B cell (primary cell): ENCODE data around the gene IQCC. TPM values are rescaled to one million over a fixed set of nuclear protein-coding genes. Genes with fewer than 3 reads are reported as not detected.
"Not testable (repeated sequence)": the region's sequence is repeated elsewhere in the genome, so short reads cannot be mapped to it uniquely, and the experiment has no call there.

Source experiments
- ATAC-seq: fragments of 200-7000 bp; cut with Tn5 transposase; one replicate; pipeline ENCODE4 v1.10.0; 2021; ENCODE audit warnings: low read depth, mild to moderate bottlenecking, moderate number of reproducible peaks, moderate library complexity
- CTCF ChIA-PET: fragments of 350-600 bp; sonication (Branson Sonifier 250); formaldehyde crosslinking; loops from one replicate; lab custom pipeline; 2021; ENCODE audit warnings: antibody characterized with exemption, inconsistent platforms; lab: Charles Lee
- POLR2A ChIA-PET: fragments of 350-600 bp; sonication (Branson Sonifier 250); formaldehyde crosslinking; loops from one replicate; lab custom pipeline; 2021; ENCODE audit warnings: antibody characterized with exemption; lab: Charles Lee
- DNase-seq: peaks from one replicate; pipeline ENCODE4 v3.0.0; 2013
- H2AFZ ChIP-seq: 2 replicates; pipeline ENCODE4 v1.6.1; 2012; ENCODE audit warnings: mild to moderate bottlenecking, low read depth, low read length; ENCODE audit not compliant: insufficient read depth, poor library complexity, severe bottlenecking
- H3K27ac ChIP-seq, 2 donors: 1 replicate in 1 of 2; 2 replicates in 1 of 2; pipeline ENCODE4 v1.5.1; 2012 to 2013; ENCODE audit warnings: low read length in 2 of 2, mild to moderate bottlenecking in 2 of 2, moderate library complexity in 1 of 2
- H3K27me3 ChIP-seq, 4 experiments: fragments of 200-600 bp in 1 of 4; sonication (generic) in 1 of 4; replicated peaks in 1 of 4; 1 replicate in 2 of 4; 2 replicates in 2 of 4; pipeline versions ENCODE4 v1.6.1 to v1.7.0; 2013 to 2016; ENCODE audit warnings: low read length in 3 of 4, mild to moderate bottlenecking in 2 of 4, mixed read lengths in 1 of 4, moderate library complexity in 1 of 4; ENCODE audit not compliant: insufficient read depth in 4 of 4, control insufficient read depth in 3 of 4; ENCODE audit errors: control extremely low read depth in 1 of 4
- H3K36me3 ChIP-seq, 2 experiments: replicated peaks in 1 of 2; 1 replicate in 1 of 2; 2 replicates in 1 of 2; pipeline versions ENCODE4 v1.6.1 to v1.7.1; 2013; ENCODE audit warnings: low read length in 1 of 2; ENCODE audit not compliant: insufficient read depth in 2 of 2, control insufficient read depth in 1 of 2; ENCODE audit errors: control extremely low read depth in 1 of 2, extremely low read depth in 1 of 2
- H3K4me1 ChIP-seq, 2 donors: fragments of 200-600 bp in 1 of 2; sonication (generic) in 1 of 2; 1 replicate in 1 of 2; 2 replicates in 1 of 2; pipeline versions ENCODE4 v1.5.1 to v1.6.1; 2013 to 2017; ENCODE audit warnings: low read length in 2 of 2; ENCODE audit not compliant: control insufficient read depth in 2 of 2, insufficient read depth in 2 of 2
- H3K4me2 ChIP-seq: replicated peaks from 2 replicates; pipeline ENCODE3; 2012; ENCODE audit warnings: mild to moderate bottlenecking, low read depth, low read length; ENCODE audit not compliant: poor library complexity, severe bottlenecking
- H3K4me3 ChIP-seq, 5 experiments: fragments of 200-600 bp in 1 of 5; sonication (generic) in 1 of 5; 1 replicate in 3 of 5; 2 replicates in 2 of 5; pipeline versions ENCODE4 v1.5.1 to v1.7.0; 2011 to 2016; ENCODE audit warnings: low read length in 4 of 5, mild to moderate bottlenecking in 4 of 5, low read depth in 2 of 5, control low read depth in 1 of 5, moderate library complexity in 1 of 5; ENCODE audit not compliant: insufficient read depth in 1 of 5; ENCODE audit errors: control extremely low read depth in 1 of 5, extremely low read depth in 1 of 5
- H3K79me2 ChIP-seq: fragments of 200-600 bp; sonication (generic); one replicate; pipeline ENCODE4 v1.6.0; 2016; ENCODE audit warnings: low read length; ENCODE audit not compliant: control insufficient read depth, insufficient read depth
- H3K9ac ChIP-seq: fragments of 200-600 bp; sonication (generic); 2 replicates; pipeline ENCODE4 v1.6.1; 2017; ENCODE audit warnings: mild to moderate bottlenecking, low read length, moderate library complexity
- H3K9me3 ChIP-seq, 3 donors: one replicate each; pipeline versions ENCODE4 v1.6.1 to v1.7.1; 2013; ENCODE audit warnings: low read length in 2 of 3; ENCODE audit not compliant: control insufficient read depth in 2 of 3, insufficient read depth in 1 of 3; ENCODE audit errors: control extremely low read depth in 1 of 3
- H4K20me1 ChIP-seq: 2 replicates; pipeline ENCODE4 v1.6.0; 2012; ENCODE audit warnings: mild to moderate bottlenecking, low read length; ENCODE audit not compliant: insufficient read depth, control insufficient read depth, poor library complexity, severe bottlenecking
- H3K27ac Mint-ChIP-seq: one replicate; pipeline ENCODE4 v1.8.0; 2021; ENCODE audit warnings: mixed read lengths
- H3K27me3 Mint-ChIP-seq: one replicate; pipeline ENCODE4 v1.8.0; 2021; ENCODE audit warnings: mixed read lengths
- H3K4me1 Mint-ChIP-seq: one replicate; pipeline ENCODE4 v1.8.0; 2021; ENCODE audit warnings: mixed read lengths
- H3K4me3 Mint-ChIP-seq: one replicate; pipeline ENCODE4 v1.8.0; 2021; ENCODE audit warnings: mixed read lengths
- H3K9me3 Mint-ChIP-seq: one replicate; pipeline ENCODE4 v1.8.0; 2022; ENCODE audit warnings: mixed read lengths; ENCODE audit not compliant: insufficient read depth
- CTCF ChIP-seq: fragments of 200-600 bp; IDR thresholded peaks from one replicate; pipeline ENCODE4 v1.8.0; 2022; ENCODE audit warnings: antibody characterized with exemption, mild to moderate bottlenecking
- EZH2 ChIP-seq: IDR thresholded peaks from 2 replicates; pipeline ENCODE4 v1.6.1; 2012; ENCODE audit warnings: borderline replicate concordance, low read depth, mild to moderate bottlenecking, moderate library complexity, low read length; ENCODE audit not compliant: insufficient read depth, poor library complexity, severe bottlenecking
- WGBS: methylation state at CpG from one replicate; pipeline ENCODE4 v1.1.5; 2013; ENCODE audit warnings: missing lambda C conversion rate; ENCODE audit not compliant: insufficient coverage; 5-methylcytosine and 5-hydroxymethylcytosine counted together
- intact Hi-C: fragments of 100-400 bp; cut with micrococcal nuclease; formaldehyde crosslinking; loops from one replicate; pipeline ENCODE4 v1.10.0; 2022
- polyA plus RNA-seq: library from polyadenylated mRNA; depleted of rRNA; stranded (reverse); fragments of >200 nt; gene quantifications from 2 replicates; pipeline ENCODE4 v1.2.3, GENCODE V29; 2012
- total RNA-seq, 2 donors: library from RNA; stranded (reverse); fragments of 120-200 nt in 1 of 2; gene quantifications; 1 replicate in 1 of 2; 2 replicates in 1 of 2; pipeline versions ENCODE4 v1.2.3 to v1.2.4, GENCODE V29; 2013 to 2022

Gene IQCC
- total and polyA plus RNA-seq, 2 donors (not counting 1 experiment from before 2014, with no cell fraction given): 2.0 to 2.1 TPM

GRCh38 chr1:32159189-32159588, 46.3 kb upstream of the IQCC start:
- DNase-seq: no peak
- no peak for ATAC-seq
- Histone ChIP-seq H3K27me3 (no peaks in the 10 kb centered on the region), H2AFZ (no peak overlapping the region), H3K4me2 (no peak overlapping the region), H3K27ac (no peak overlapping the region), H3K9me3 (no peaks in the 10 kb centered on the region), H3K9ac (no peak overlapping the region), H3K79me2 (peaks cover 10% of the 10 kb centered on the region), H3K4me3 (no peak overlapping the region), H4K20me1 (peaks cover 21% of the 10 kb centered on the region), H3K4me1 (no peaks in the 10 kb centered on the region), H3K36me3 (peaks cover 36 to 87% of the 10 kb centered on the region in 2 experiments)
- no peak for TF ChIP-seq CTCF
- TF ChIP-seq EZH2: no peak
- H3K27ac Mint-ChIP-seq: peak overlapping the region; percentile 32
- no peaks in the 10 kb centered on the region for H3K4me1 Mint-ChIP-seq
- H3K27me3 Mint-ChIP-seq: no peaks in the 10 kb centered on the region
- ChIA-PET CTCF (no interaction called here), POLR2A (interaction anchor here (0.6 kb wide), 1 partner anchor 177 kb away, joined by 3 read pairs; the partner anchor contains the start of gene MARCKSL1)
- 64% methylated on average over 1 of the region's 3 CpGs for WGBS
- intact Hi-C loops: no loop called here
- no peak overlapping the region for H3K4me3 Mint-ChIP-seq
- H3K9me3 Mint-ChIP-seq: no peaks in the 10 kb centered on the region

DNA sequence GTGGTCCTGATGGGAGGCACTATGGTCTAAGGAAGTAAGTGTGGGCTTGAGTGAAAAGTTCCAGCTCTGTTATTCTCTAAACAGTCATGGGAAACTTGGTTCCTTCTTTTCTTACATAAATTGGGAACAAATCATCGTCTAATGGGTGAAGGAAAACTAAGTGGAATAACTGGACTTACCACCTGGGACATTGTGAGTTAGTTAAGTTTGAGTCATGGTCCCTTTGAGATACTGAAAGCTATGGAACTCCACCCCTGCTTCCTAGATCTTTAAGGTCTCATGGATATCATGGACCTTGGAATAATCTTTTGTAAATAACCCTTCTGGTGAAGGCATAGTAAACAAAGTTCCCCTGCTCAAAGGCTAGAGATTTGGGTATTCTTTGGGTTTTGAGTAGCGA, 42.1 kb upstream of the IQCC start:
- no peak overlapping the region for H3K4me3 Mint-ChIP-seq
- Histone ChIP-seq H3K27ac (no peak overlapping the region), H3K4me3 (no peak overlapping the region), H3K27me3 (no peaks in the 10 kb centered on the region), H3K36me3 (peaks cover 31 to 85% of the 10 kb centered on the region in 2 experiments), H4K20me1 (no peaks in the 10 kb centered on the region), H3K4me2 (no peak overlapping the region), H3K4me1 (no peaks in the 10 kb centered on the region), H3K79me2 (peaks cover 2% of the 10 kb centered on the region), H2AFZ (no peak overlapping the region), H3K9me3 (no peaks in the 10 kb centered on the region), H3K9ac (no peak overlapping the region)
- H3K4me1 Mint-ChIP-seq: no peaks in the 10 kb centered on the region
- no peak overlapping the region for H3K27ac Mint-ChIP-seq
- DNase-seq (no peak), ATAC-seq (no peak)
- no peaks in the 10 kb centered on the region for H3K9me3 Mint-ChIP-seq
- no peaks in the 10 kb centered on the region for H3K27me3 Mint-ChIP-seq
- TF ChIP-seq CTCF: no peak
- no peak for TF ChIP-seq EZH2
- WGBS: no CpG with 5 or more reads among the region's 2 CpGs
- ChIA-PET POLR2A (interaction anchor here (0.7 kb wide), 1 partner anchor 8 kb away, joined by 6 read pairs; no protein-coding TSS in a partner anchor), CTCF (interaction anchor here (1.3 to 1.6 kb wide), 2 partner anchors 15 to 374 kb away, joined by 3 to 5 read pairs; no protein-coding TSS in a partner anchor)
- intact Hi-C loops: no loop called here

- H3K9me3 Mint-ChIP-seq, intact Hi-C loops, H2AFZ ChIP-seq, H3K27me3 Mint-ChIP-seq, H3K9ac ChIP-seq, H3K4me2 ChIP-seq, CTCF ChIA-PET, H3K79me2 ChIP-seq, H3K4me3 ChIP-seq, DNase-seq, H3K9me3 ChIP-seq, POLR2A ChIA-PET, H3K4me1 Mint-ChIP-seq, H3K27ac ChIP-seq, H3K27ac Mint-ChIP-seq, H3K27me3 ChIP-seq, ATAC-seq, H3K4me3 Mint-ChIP-seq, H3K4me1 ChIP-seq, H4K20me1 ChIP-seq: not testable (repeated sequence)
- WGBS: 97% methylated on average over 8 of the region's 10 CpGs
- peaks cover 21 to 82% of the 10 kb centered on the region in 2 experiments for H3K36me3 ChIP-seq
Observed at GRCh38 chr1:32165633-32166032, 39.8 kb upstream of the IQCC start.
